IPS-18c (cell line): ENCODE results near the gene OSBPL6.
"Not testable (repeated sequence)": the region's sequence is repeated elsewhere in the genome, so short reads cannot be mapped to it uniquely, and the experiment has no call there.

Source experiments
- H3K4me3 ChIP-seq: 2 replicates; pipeline ENCODE4 v1.7.0; 2013; ENCODE audit warnings: low read depth, mild to moderate bottlenecking, low read length, moderate library complexity; ENCODE audit not compliant: insufficient read depth
- H3K9me3 ChIP-seq: one replicate; pipeline ENCODE4 v1.6.1; 2013; ENCODE audit warnings: mild to moderate bottlenecking, low read length, moderate library complexity; ENCODE audit not compliant: control insufficient read depth, insufficient read depth

Gene OSBPL6

GRCh38 chr2:178414266-178415247 is 220.2 kb downstream of the OSBPL6 start:
- Histone ChIP-seq H3K9me3 (no peaks in the 10 kb centered on the region), H3K4me3 (peak overlapping the region; percentile 75)

GRCh38 chr2:178415979-178416378 is 221.7 kb downstream of the OSBPL6 start:
- Histone ChIP-seq H3K4me3 (no peak overlapping the region), H3K9me3 (no peaks in the 10 kb centered on the region)

GRCh38 chr2:178417916-178418315 is 223.6 kb downstream of the OSBPL6 start:
- H3K9me3 ChIP-seq, result no peaks in the 10 kb centered on the region
- no peak overlapping the region for H3K4me3 ChIP-seq

- Histone ChIP-seq H3K9me3 (no peaks in the 10 kb centered on the region), H3K4me3 (no peak overlapping the region)
Measured at GRCh38 chr2:178418426-178418825, 224.1 kb downstream of the OSBPL6 start.

- H3K4me3 ChIP-seq, result no peak overlapping the region
- no peaks in the 10 kb centered on the region for H3K9me3 ChIP-seq
Measured at GRCh38 chr2:178419123-178419522, 224.8 kb downstream of the OSBPL6 start.

- Histone ChIP-seq H3K4me3 (no peak overlapping the region), H3K9me3 (no peaks in the 10 kb centered on the region)
Measured at GRCh38 chr2:178420463-178420999, 226.2 kb downstream of the OSBPL6 start.

- Histone ChIP-seq H3K4me3 (no peak overlapping the region), H3K9me3 (no peaks in the 10 kb centered on the region)
Measured at GRCh38 chr2:178422097-178422496, 227.8 kb downstream of the OSBPL6 start.

GRCh38 chr2:178423746-178424145 is 229.4 kb downstream of the OSBPL6 start:
- not testable (repeated sequence) for H3K9me3 ChIP-seq, H3K4me3 ChIP-seq

- Histone ChIP-seq H3K9me3 (no peaks in the 10 kb centered on the region), H3K4me3 (no peak overlapping the region)
Measured at GRCh38 chr2:178425255-178425827, 231.0 kb downstream of the OSBPL6 start.

- H3K4me3 ChIP-seq, result no peak overlapping the region
- H3K9me3 ChIP-seq, result no peaks in the 10 kb centered on the region
Measured at GRCh38 chr2:178426388-178426787, 232.1 kb downstream of the OSBPL6 start.

- Histone ChIP-seq H3K9me3 (no peaks in the 10 kb centered on the region), H3K4me3 (no peak overlapping the region)
Measured at GRCh38 chr2:178427458-178427857, 233.1 kb downstream of the OSBPL6 start.

- no peak overlapping the region for H3K4me3 ChIP-seq
- H3K9me3 ChIP-seq, result no peaks in the 10 kb centered on the region
Measured at GRCh38 chr2:178428396-178428806, 234.1 kb downstream of the OSBPL6 start.

- Histone ChIP-seq H3K9me3 (no peaks in the 10 kb centered on the region), H3K4me3 (no peak overlapping the region)
Measured at GRCh38 chr2:178429336-178429735, 235.0 kb downstream of the OSBPL6 start.

GRCh38 chr2:178436662-178437061 is 242.3 kb downstream of the OSBPL6 start:
- H3K4me3 ChIP-seq, result no peak overlapping the region
- no peaks in the 10 kb centered on the region for H3K9me3 ChIP-seq

GRCh38 chr2:178441426-178441825 is 247.1 kb downstream of the OSBPL6 start:
- Histone ChIP-seq H3K9me3 (no peaks in the 10 kb centered on the region), H3K4me3 (no peak overlapping the region)

- Histone ChIP-seq H3K4me3 (no peak overlapping the region), H3K9me3 (peaks cover 2% of the 10 kb centered on the region)
Measured at GRCh38 chr2:178448968-178449661, 254.8 kb downstream of the OSBPL6 start.

GRCh38 chr2:178449700-178450523 is 255.6 kb downstream of the OSBPL6 start:
- H3K9me3 ChIP-seq, result peaks cover 2% of the 10 kb centered on the region
- peak overlapping the region; percentile 64 for H3K4me3 ChIP-seq
